Measurements from ENCODE around the gene MFSD6.

Gene MFSD6

GRCh38 chr2:190512539-190513095 is 104.5 kb downstream of the MFSD6 start:
- TF ChIP-seq CTCF (IDR thresholded peaks at IDR 0.05; ENCODE audit: extremely low read depth, missing control alignments): no peak
- no peak for DNase-seq (ENCODE audit: low spot score)

GRCh38 chr2:190513877-190514276 is 105.7 kb downstream of the MFSD6 start:
- no peak for TF ChIP-seq CTCF (IDR thresholded peaks at IDR 0.05; ENCODE audit: extremely low read depth, missing control alignments)
- no peak for DNase-seq (ENCODE audit: low spot score)

GRCh38 chr2:190514676-190515075 is 106.5 kb downstream of the MFSD6 start:
- DNase-seq (ENCODE audit: low spot score): no peak
- no peak for TF ChIP-seq CTCF (IDR thresholded peaks at IDR 0.05; ENCODE audit: extremely low read depth, missing control alignments)

GRCh38 chr2:190515687-190516086 is 107.5 kb downstream of the MFSD6 start:
- no peak for DNase-seq (ENCODE audit: low spot score)
- no peak for TF ChIP-seq CTCF (IDR thresholded peaks at IDR 0.05; ENCODE audit: extremely low read depth, missing control alignments)

GRCh38 chr2:190517468-190517867 is 109.3 kb downstream of the MFSD6 start:
- TF ChIP-seq CTCF (IDR thresholded peaks at IDR 0.05; ENCODE audit: extremely low read depth, missing control alignments): no peak
- DNase-seq (ENCODE audit: low spot score): no peak

GRCh38 chr2:190519975-190520767 is 112.0 kb downstream of the MFSD6 start:
- DNase-seq (ENCODE audit: low spot score): no peak
- no peak for TF ChIP-seq CTCF (IDR thresholded peaks at IDR 0.05; ENCODE audit: extremely low read depth, missing control alignments)

GRCh38 chr2:190524928-190525327 is 116.8 kb downstream of the MFSD6 start:
- TF ChIP-seq CTCF (IDR thresholded peaks at IDR 0.05; ENCODE audit: extremely low read depth, missing control alignments): no peak
- no peak for DNase-seq (ENCODE audit: low spot score)

All from GM20000 (cell line).